Right lobe of liver (tissue), 6 donors: ENCODE results near the gene ZSCAN21. TPM values are rescaled to one million over a fixed set of nuclear protein-coding genes. Genes with fewer than 3 reads are reported as not detected.

Experiments used
- ATAC-seq, 4 donors: fragments of 200-7000 bp; cut with Tn5 transposase; one replicate each; pipeline ENCODE4 v1.9.1; 2020; ENCODE audit warnings: mild to moderate bottlenecking in 4 of 4, moderate library complexity in 4 of 4
- DNase-seq, 3 donors: peaks; one replicate each; pipeline ENCODE4 v3.0.0-alpha.2; 2020
- H3K27ac ChIP-seq, 3 donors: fragments of 200-600 bp; one replicate each; pipeline ENCODE4 v1.8.0; 2022
- H3K27me3 ChIP-seq, 2 donors: fragments of 200-600 bp; one replicate each; pipeline ENCODE4 v1.8.0; 2022
- H3K36me3 ChIP-seq, 4 donors: fragments of 200-600 bp; sonication (generic) in 1 of 4; one replicate each; pipeline versions ENCODE4 v1.5.1 to v1.8.0; 2017 to 2022; ENCODE audit warnings: control low read depth in 1 of 4
- H3K4me1 ChIP-seq, 4 donors: fragments of 200-600 bp; sonication (generic) in 1 of 4; one replicate each; pipeline versions ENCODE4 v1.5.1 to v1.8.0; 2017 to 2022; ENCODE audit warnings: control low read depth in 1 of 4
- H3K4me3 ChIP-seq, 3 donors: fragments of 200-600 bp; one replicate each; pipeline ENCODE4 v1.8.0; 2022
- H3K9me3 ChIP-seq, 4 donors: fragments of 200-600 bp; sonication (generic) in 1 of 4; one replicate each; pipeline versions ENCODE4 v1.5.1 to v1.8.0; 2017 to 2022; ENCODE audit warnings: control low read depth in 1 of 4
- CTCF ChIP-seq, 4 donors: fragments of 200-600 bp in 3 of 4; fragments of 450-650 bp in 1 of 4; IDR thresholded peaks; one replicate each; pipeline versions ENCODE4 v1.5.1 to v1.8.0; 2016 to 2022; ENCODE audit warnings: antibody characterized with exemption in 4 of 4, mild to moderate bottlenecking in 2 of 4
- POLR2A ChIP-seq: fragments of 450-650 bp; IDR thresholded peaks from one replicate; pipeline ENCODE4 v1.6.1; 2017; ENCODE audit warnings: antibody characterized with exemption, mild to moderate bottlenecking
- WGBS: methylation state at CpG from one replicate; pipeline ENCODE4 v1.1.6; 2018; ENCODE audit warnings: low coverage, low lambda C conversion rate; ENCODE audit not compliant: insufficient coverage; ENCODE audit errors: missing lambda C conversion rate; 5-methylcytosine and 5-hydroxymethylcytosine counted together
- intact Hi-C, 2 donors: fragments of 100-400 bp; cut with DNase I; formaldehyde crosslinking; loops; one replicate each; pipeline versions ENCODE4 v1.11.2 to v1.14.1; 2022
- total RNA-seq, 6 experiments: library from RNA; depleted of rRNA in 2 of 6; stranded (reverse); fragments of >200 nt in 2 of 6; fragmentation: NEBNext Ultra II Directional in 3 of 6; extraction: Animal tissue kit (Norgen Biotek cat#: 25700) in 3 of 6; gene quantifications; one replicate each; pipeline versions ENCODE4 v1.1.0 to v1.2.4, GENCODE V29; 2016 to 2023
- donor health status: DM: no; HTN: yes; CAD: no.
- donor health status: DM: no; HTN: no; CAD: no.
- donor health status: DM: no; HTN: no; CAD: no.
- donor health status: DM: no; HTN: yes; CAD: no.
- donor health status: DM: no; HTN: yes; CAD: no.

ZSCAN21 gene
- total RNA-seq, 6 experiments from 2014 or later: 4.3 to 8.1 (median 5.7) TPM

GRCh38 chr7:100095289-100095688 is 45.7 kb downstream of the ZSCAN21 start:
- Histone ChIP-seq H3K4me1 (peaks cover 0 to 6% (median 0%) of the 10 kb centered on the region in 4 donors), H3K27ac (no peak overlapping the region), H3K9me3 (no peaks in the 10 kb centered on the region), H3K27me3 (no peaks in the 10 kb centered on the region), H3K4me3 (no peak overlapping the region), H3K36me3 (peaks cover 8 to 94% (median 55%) of the 10 kb centered on the region in 4 donors)
- ATAC-seq: no peak
- TF ChIP-seq POLR2A (no peak), CTCF (IDR thresholded peaks at IDR 0.05) (no peak)
- 84% methylated on average over 4 of the region's 9 CpGs for WGBS
- DNase-seq: no peak
- intact Hi-C loops: no loop called here

- intact Hi-C loops: no loop called here
- DNase-seq: peak in 1 of 3 donors; percentile 30
- Histone ChIP-seq H3K4me1 (peaks cover 0 to 6% (median 0%) of the 10 kb centered on the region in 4 donors), H3K27me3 (no peaks in the 10 kb centered on the region), H3K9me3 (no peaks in the 10 kb centered on the region), H3K4me3 (no peak overlapping the region), H3K27ac (no peak overlapping the region), H3K36me3 (peaks cover 8 to 90% (median 53%) of the 10 kb centered on the region in 4 donors)
- TF ChIP-seq CTCF (IDR thresholded peaks at IDR 0.05): no peak
- no peak for TF ChIP-seq POLR2A
- WGBS: 89% methylated on average over 7 of the region's 17 CpGs
- ATAC-seq: no peak
Observed at GRCh38 chr7:100095704-100096103, 46.1 kb downstream of the ZSCAN21 start.

- no peak overlapping the region for H3K4me3 ChIP-seq
- WGBS: 87% methylated on average over 7 of the region's 10 CpGs
- no peak for ATAC-seq
Observed at GRCh38 chr7:100098913-100099312, 49.3 kb downstream of the ZSCAN21 start.

GRCh38 chr7:100099452-100099851 is 49.9 kb downstream of the ZSCAN21 start:
- no peak overlapping the region for H3K27ac ChIP-seq
- TF ChIP-seq POLR2A: no peak
- TF ChIP-seq CTCF (IDR thresholded peaks at IDR 0.05): no peak
- H3K27me3 ChIP-seq: no peaks in the 10 kb centered on the region
- intact Hi-C loops: no loop called here
- ATAC-seq (no peak), DNase-seq (no peak)
- H3K4me1 ChIP-seq: peaks cover 0 to 6% (median 0%) of the 10 kb centered on the region in 4 donors
- H3K36me3 ChIP-seq: peaks cover 8 to 52% (median 37%) of the 10 kb centered on the region in 4 donors
- WGBS: 74% methylated on average over 9 of the region's 12 CpGs
- no peaks in the 10 kb centered on the region for H3K9me3 ChIP-seq
- H3K4me3 ChIP-seq: peak overlapping the region in 1 of 3 donors; percentile 84

More at GRCh38 chr7:100098913-100099312, 49.3 kb downstream of the ZSCAN21 start:
- Histone ChIP-seq H3K36me3 (peaks cover 8 to 58% (median 41%) of the 10 kb centered on the region in 4 donors), H3K27me3 (no peaks in the 10 kb centered on the region), H3K4me1 (peaks cover 0 to 6% (median 0%) of the 10 kb centered on the region in 4 donors), H3K9me3 (no peaks in the 10 kb centered on the region), H3K27ac (no peak overlapping the region)
- intact Hi-C loops: no loop called here
- TF ChIP-seq CTCF (IDR thresholded peaks at IDR 0.05) (no peak), POLR2A (no peak)
- DNase-seq: no peak
